Kidney glomerular epithelial cell (primary cell): ENCODE results near the gene RGMB.

Experiments used
- DNase-seq: peaks from one replicate; lab custom pipeline; 2025; lab: John Stamatoyannopoulos, UW

Gene RGMB

DNA sequence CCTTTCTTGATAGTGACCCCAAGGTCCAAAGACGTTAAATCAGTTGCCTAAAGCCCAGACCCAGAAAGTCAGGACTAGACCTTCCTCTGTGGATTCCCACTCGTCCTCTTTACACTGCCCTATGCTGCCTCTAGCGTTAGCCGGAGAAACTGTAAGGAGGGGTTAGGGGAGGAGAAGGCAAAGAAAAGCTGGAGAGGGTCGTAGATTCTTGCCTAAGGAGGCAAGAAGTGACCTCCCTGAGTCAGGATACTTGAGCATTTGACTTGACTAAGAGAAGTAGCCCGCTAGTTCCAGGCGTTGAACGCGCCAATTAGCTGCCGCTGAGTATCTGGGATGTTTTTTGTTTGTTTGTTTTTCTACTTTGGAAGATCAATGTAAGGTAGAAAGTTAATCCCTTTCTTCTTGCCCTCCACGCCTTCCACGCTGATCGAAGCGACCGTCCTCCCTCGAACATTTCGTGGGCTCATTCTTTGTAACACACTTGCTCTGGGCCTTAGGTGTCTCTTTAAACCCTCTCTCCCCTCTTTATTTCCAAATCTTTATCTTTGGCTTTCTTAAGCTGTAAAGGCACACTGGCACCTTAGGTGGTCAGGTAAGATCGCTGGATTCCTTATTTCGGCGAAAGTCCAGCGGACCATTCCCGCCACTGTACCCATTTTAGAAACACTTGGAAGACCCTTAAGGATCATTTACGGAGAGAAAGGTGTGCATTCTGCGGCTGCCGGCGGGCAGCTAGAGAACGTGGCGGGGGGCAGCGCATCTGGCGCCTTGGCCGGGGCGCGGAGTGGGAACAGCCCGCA lies 5.1 kb upstream of the RGMB start:
- peak; percentile 31 for DNase-seq

GRCh38 chr5:98768960-98769209 lies 4.6 kb upstream of the RGMB start:
- no peak for DNase-seq

- peak; percentile 41 for DNase-seq
Observed at GRCh38 chr5:98769210-98769958, 4.1 kb upstream of the RGMB start.

GRCh38 chr5:98769959-98770208 lies 3.6 kb upstream of the RGMB start:
- peak; percentile 55 for DNase-seq

GRCh38 chr5:98770209-98770910 lies 3.1 kb upstream of the RGMB start:
- peak; percentile 63 for DNase-seq

- peak; percentile 77 for DNase-seq
Observed at GRCh38 chr5:98770911-98771322, 2.5 kb upstream of the RGMB start.

- DNase-seq = peak; percentile 96
Observed at GRCh38 chr5:98771382-98772109, 1.9 kb upstream of the RGMB start.

DNA sequence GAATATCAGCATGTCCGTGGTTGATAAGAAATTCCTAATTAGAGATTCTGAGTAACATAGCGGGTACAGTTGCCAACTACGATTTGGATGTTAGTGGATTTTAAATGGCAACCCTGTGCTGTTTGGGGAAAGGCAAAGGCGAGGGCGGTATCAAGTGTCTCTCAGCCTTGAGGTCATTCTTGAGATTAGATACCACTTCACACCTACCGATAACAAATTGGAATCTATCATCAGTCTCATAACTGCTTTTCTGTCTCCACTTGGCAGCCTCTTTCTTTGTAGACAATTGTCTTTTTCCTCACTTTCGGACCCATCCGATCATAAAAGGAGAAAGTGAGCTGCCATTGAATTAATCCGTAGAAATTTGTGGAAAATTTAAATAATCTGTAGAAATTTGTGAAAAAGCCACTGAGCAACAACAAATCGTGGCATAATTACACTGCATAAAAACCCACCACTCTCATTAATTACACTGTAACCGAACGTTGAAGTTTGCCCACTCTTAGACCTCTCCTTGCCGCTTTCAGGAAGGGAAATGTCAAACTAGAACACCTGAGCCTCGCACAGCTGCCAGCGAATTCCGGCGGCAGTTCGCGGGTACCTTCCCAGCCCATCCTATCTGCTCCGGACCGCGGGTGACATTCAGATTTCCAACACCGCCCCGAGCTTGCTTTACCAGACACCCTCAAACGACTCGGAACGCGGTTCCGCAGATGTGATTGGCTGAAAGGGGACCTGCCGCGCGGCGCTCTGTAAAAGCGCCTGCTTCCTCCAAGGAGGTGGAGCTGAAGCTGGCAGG lies 849 bp upstream of the RGMB start:
- no peak for DNase-seq

DNA sequence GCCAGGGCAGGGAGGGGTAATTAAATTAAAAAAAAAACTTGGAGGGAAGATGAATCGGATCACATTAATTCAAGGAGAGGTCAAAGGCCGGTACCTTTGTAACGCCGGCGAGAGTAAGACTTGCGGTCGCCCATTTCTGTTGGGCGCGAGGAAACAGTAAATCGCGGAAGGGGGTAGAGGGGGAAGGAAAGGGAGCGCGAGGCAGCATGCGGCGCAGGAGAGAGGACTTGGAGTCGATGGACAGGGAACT lies 324 bp upstream of the RGMB start:
- DNase-seq = peak; percentile 96

DNA sequence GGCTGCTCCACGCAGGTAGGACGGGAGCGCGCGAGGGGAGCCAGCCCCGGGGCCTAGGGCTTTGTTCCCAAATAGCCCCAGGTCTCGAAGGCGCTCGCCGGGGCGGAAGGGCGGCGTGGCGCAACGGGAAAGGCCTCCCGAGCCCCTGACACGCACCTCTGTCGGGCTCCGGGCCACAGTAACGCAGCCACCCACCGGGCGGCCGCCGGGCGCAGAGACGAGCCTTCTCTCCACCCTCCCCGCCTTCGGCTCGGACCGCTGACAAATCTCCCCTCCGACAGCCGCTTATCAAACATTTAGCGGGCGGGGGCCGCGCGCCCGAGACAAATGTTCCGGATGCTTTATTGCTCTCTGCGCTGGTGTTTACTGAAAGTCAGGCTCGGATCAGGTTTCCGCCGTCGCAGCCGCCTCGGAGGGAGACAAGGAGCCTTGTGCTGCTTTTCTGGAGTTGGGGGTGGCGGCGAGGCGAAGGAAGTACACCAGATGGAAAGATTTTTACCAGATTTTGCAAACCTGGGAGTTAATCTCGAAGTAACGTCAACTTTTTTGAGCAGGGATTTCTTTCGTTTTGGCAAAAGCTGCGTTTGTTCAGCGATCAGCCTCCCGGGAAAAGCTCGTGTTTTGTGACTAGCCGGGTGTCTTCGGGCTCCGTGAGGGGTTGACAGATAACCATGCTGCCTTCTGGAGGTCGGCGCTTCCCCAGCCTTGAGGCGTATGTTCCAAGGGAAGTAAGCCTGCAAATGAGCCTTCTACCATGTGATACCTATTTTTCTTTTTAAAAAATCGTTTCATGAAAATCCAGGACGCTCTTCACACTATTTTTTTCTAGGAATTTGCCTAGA lies 950 bp downstream of the RGMB start:
- DNase-seq = peak; percentile 55

GRCh38 chr5:98775246-98776065 lies 2.0 kb downstream of the RGMB start:
- no peak for DNase-seq

DNA sequence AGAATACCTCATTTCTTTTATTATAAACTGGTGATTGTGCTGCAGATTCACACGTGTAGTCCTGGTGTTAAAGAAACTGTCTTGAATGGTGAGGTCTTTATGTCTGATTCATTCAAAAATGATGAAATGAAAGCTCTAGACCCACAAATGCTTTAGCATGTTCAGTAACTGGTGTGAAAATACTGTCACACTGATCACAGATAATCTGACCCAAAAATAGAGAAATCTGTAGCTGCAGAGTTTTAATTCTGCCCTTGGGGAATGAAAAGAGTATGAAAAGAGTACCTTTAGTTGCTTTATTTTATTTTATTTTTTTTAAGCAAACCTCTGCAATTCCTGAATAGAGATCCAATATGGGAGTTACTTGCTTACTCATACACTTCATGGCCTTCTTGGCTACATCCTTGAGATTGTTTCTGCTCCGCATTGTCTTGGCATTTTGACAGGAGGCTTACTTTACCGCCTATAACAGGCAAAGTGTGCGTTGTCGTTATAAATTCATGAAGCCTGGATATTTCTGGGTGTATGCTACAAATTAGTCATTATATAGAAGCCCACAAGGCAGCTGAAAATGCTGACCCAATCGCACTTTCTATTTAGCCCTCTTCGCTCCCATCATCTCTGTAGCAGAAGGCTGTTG lies 2.7 kb downstream of the RGMB start:
- peak; percentile 38 for DNase-seq

DNA sequence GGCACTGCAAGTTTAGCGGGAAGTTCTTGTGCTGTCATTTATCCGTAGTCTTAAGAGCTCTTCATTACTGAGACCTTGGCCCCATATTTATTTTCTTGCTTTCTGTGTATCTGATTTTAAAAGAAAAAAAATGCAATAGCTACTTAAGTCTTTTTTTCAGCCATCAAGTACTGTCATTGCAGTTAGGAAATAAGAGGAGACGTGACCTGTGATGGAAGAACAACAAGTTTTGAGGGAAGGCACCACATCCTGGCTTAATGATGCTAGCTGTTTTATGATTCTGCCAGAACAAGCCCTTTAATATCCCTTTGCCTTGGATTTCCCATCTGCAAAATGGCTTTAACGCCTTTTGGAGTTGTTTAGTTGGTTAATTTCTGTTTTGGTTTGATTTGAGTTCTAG lies 3.8 kb downstream of the RGMB start:
- no peak for DNase-seq

- DNase-seq = no peak
Observed at GRCh38 chr5:98779264-98779877, 5.9 kb downstream of the RGMB start.

DNA sequence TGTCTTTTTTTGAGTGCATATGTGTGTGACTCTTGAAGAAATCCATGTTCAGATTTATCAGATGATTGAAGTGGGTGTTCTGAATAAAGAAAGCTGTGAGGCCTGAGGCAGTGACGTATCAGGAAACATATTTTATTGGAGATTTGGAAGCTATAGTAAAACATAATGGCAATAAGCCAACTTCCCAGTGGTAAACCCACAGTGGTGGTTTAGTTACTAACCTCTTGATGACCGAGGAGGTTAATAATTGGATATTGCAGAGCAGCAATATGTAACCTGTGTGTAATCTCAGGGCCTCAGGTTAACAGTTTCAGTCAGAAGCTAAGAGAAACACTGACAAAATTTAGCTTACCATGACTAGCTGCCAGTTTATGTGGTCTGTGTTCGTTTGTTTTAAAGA lies 6.9 kb downstream of the RGMB start:
- DNase-seq = no peak

- DNase-seq = no peak
Observed at GRCh38 chr5:98781520-98781919, 8.1 kb downstream of the RGMB start.

- no peak for DNase-seq
Observed at GRCh38 chr5:98781964-98782363, 8.5 kb downstream of the RGMB start.

- no peak for DNase-seq
Observed at GRCh38 chr5:98783051-98783649, 9.7 kb downstream of the RGMB start.

- no peak for DNase-seq
Observed at GRCh38 chr5:98784411-98784810, 10.9 kb downstream of the RGMB start.
